ENCODE measurements around the gene ZNF800.

The ZNF800 gene

DNA sequence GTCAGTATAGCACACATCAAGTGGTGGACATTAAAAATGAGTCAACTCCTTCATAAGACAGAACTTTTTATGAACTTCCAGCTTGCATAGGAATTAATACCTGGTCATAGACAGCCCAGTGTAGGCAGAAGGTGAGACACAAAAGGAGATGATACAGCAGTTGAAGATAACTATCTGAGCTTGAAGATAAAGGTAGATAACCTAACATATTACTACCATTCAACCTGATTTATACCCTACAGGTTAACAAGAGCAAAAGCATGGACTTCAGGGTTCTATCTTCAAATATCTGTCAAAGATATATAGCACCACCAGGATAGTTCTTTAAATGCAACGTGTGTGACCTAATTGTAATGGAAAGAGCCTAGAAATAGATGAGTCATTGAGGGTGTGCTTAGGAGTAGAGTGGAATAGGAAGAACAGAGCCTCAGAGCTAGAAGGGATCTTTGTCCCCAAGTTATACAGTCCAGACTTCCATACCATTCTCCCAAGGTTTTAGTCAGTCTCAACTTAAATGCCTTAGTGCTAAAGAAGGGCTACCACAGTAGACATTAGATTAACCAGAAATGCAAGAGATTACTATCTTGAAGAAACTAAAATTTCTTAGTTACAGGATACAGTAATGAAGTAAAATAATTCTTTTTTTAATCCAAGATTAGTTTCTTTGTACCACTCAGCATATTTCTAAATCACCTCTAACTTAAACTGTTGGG lies 9.2 kb downstream of the ZNF800 start:
- TF ChIP-seq, protein P1, sequence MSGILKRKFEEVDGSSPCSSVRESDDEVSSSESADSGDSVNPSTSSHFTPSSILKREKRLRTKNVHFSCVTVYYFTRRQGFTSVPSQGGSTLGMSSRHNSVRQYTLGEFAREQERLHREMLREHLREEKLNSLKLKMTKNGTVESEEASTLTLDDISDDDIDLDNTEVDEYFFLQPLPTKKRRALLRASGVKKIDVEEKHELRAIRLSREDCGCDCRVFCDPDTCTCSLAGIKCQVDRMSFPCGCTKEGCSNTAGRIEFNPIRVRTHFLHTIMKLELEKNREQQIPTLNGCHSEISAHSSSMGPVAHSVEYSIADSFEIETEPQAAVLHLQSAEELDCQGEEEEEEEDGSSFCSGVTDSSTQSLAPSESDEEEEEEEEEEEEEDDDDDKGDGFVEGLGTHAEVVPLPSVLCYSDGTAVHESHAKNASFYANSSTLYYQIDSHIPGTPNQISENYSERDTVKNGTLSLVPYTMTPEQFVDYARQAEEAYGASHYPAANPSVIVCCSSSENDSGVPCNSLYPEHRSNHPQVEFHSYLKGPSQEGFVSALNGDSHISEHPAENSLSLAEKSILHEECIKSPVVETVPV (CRISPR knock-in tag; IDR thresholded peaks at IDR 0.05), result no peak
- TF ChIP-seq ZNF565 (CRISPR knock-in tag; conservative IDR thresholded peaks at IDR 0.05; ENCODE audit: low read depth) (no peak), ISL1 (CRISPR knock-in tag; IDR thresholded peaks at IDR 0.05) (no peak), BACH2 (CRISPR knock-in tag; IDR thresholded peaks at IDR 0.05; ENCODE audit: borderline replicate concordance) (no peak)
- TF ChIP-seq, protein P2, sequence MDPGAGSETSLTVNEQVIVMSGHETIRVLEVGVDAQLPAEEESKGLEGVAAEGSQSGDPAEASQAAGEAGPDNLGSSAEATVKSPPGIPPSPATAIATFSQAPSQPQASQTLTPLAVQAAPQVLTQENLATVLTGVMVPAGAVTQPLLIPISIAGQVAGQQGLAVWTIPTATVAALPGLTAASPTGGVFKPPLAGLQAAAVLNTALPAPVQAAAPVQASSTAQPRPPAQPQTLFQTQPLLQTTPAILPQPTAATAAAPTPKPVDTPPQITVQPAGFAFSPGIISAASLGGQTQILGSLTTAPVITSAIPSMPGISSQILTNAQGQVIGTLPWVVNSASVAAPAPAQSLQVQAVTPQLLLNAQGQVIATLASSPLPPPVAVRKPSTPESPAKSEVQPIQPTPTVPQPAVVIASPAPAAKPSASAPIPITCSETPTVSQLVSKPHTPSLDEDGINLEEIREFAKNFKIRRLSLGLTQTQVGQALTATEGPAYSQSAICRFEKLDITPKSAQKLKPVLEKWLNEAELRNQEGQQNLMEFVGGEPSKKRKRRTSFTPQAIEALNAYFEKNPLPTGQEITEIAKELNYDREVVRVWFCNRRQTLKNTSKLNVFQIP (CRISPR knock-in tag; IDR thresholded peaks at IDR 0.05; ENCODE audit: borderline replicate concordance, low read depth), result no peak
- ATAC-seq, result peak; percentile 52

DNA sequence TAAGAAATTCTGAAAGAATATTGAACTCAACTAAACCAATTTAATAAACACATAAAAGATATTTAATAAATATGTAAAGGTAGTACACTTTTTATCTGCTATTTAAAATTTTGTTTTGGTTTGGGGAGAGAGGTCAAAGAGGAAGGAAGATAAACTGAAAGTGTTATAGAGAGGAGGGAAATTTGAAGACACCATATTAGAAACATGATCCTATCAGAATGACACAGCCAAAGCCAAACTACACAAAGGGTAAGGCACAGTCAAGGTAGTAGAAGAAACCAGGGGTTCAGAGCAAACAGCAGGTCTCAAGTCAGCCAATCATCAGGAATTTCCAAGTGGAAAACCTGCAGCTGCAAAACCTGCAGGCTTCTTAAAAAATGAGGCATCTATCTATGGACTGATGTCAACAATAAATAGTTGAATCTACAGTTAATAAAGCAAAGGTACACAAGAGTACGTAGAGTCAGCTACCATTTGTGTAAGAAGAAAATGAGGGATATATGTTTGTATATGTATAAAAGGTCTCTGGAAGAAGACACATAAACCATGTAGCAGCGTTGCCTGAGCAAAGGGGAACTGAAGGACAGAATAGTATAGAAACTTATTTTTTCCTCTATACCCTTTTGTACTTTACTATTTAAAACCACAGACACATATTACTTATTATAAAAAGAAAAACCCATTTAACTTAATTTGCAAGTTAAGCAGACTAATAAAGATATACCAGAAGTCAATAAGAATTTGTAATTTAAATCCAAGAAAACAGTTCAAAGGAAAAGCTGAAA lies 10.0 kb downstream of the ZNF800 start:
- TF ChIP-seq GLIS3 (CRISPR knock-in tag; IDR thresholded peaks at IDR 0.05) (no peak), ESRRG (CRISPR knock-in tag; IDR thresholded peaks at IDR 0.05) (no peak), ZNF70 (CRISPR knock-in tag; IDR thresholded peaks at IDR 0.05) (no peak), ZNF565 (CRISPR knock-in tag; conservative IDR thresholded peaks at IDR 0.05; ENCODE audit: low read depth) (no peak), ZC3H10 (CRISPR knock-in tag; IDR thresholded peaks at IDR 0.05) (no peak)

DNA sequence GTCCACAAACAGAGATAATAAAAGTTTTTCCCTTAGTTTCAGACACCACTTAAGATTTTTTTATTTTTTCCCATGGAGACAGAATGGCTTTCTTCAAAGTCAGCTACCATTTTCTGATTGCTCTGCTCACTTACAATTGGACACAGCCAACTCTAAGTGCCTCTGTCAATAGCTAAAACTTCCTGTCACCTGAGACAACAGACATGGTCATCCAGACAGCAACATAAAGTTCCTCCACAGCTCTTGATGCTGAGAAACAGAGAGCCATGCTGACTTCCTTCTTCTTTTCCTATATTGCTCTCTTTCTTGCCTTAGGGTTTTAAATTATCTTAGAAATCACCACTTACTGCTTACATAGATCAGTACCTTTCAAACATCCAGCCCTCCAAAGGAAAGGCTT lies 12.0 kb downstream of the ZNF800 start:
- no peak for ATAC-seq
- TF ChIP-seq ESRRG (CRISPR knock-in tag; IDR thresholded peaks at IDR 0.05) (no peak), TCF4 (CRISPR knock-in tag; IDR thresholded peaks at IDR 0.05; ENCODE audit: borderline replicate concordance) (no peak), ZFP30 (CRISPR knock-in tag; IDR thresholded peaks at IDR 0.05) (no peak), ISL1 (CRISPR knock-in tag; IDR thresholded peaks at IDR 0.05) (no peak), ZNF8 (CRISPR knock-in tag; IDR thresholded peaks at IDR 0.05) (no peak), CSDC2 (CRISPR knock-in tag; IDR thresholded peaks at IDR 0.05) (no peak), PPARA (CRISPR knock-in tag; IDR thresholded peaks at IDR 0.05; ENCODE audit: borderline replicate concordance) (no peak), TOX (CRISPR knock-in tag; IDR thresholded peaks at IDR 0.05; ENCODE audit: borderline replicate concordance) (no peak), ZNF70 (CRISPR knock-in tag; IDR thresholded peaks at IDR 0.05) (no peak), SNAI2 (CRISPR knock-in tag; IDR thresholded peaks at IDR 0.05) (no peak), ZNF565 (CRISPR knock-in tag; conservative IDR thresholded peaks at IDR 0.05; ENCODE audit: low read depth) (no peak), ZFP3 (CRISPR knock-in tag; IDR thresholded peaks at IDR 0.05) (no peak), GLIS3 (CRISPR knock-in tag; IDR thresholded peaks at IDR 0.05) (no peak)
- TF ChIP-seq, protein P3, sequence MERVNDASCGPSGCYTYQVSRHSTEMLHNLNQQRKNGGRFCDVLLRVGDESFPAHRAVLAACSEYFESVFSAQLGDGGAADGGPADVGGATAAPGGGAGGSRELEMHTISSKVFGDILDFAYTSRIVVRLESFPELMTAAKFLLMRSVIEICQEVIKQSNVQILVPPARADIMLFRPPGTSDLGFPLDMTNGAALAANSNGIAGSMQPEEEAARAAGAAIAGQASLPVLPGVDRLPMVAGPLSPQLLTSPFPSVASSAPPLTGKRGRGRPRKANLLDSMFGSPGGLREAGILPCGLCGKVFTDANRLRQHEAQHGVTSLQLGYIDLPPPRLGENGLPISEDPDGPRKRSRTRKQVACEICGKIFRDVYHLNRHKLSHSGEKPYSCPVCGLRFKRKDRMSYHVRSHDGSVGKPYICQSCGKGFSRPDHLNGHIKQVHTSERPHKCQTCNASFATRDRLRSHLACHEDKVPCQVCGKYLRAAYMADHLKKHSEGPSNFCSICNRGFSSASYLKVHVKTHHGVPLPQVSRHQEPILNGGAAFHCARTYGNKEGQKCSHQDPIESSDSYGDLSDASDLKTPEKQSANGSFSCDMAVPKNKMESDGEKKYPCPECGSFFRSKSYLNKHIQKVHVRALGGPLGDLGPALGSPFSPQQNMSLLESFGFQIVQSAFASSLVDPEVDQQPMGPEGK (CRISPR knock-in tag; IDR thresholded peaks at IDR 0.05; ENCODE audit: borderline replicate concordance), result no peak
- TF ChIP-seq, protein P1 (CRISPR knock-in tag; IDR thresholded peaks at IDR 0.05), result no peak
- TF ChIP-seq, protein P2 (CRISPR knock-in tag; IDR thresholded peaks at IDR 0.05; ENCODE audit: borderline replicate concordance, low read depth), result no peak
- TF ChIP-seq, protein P4, sequence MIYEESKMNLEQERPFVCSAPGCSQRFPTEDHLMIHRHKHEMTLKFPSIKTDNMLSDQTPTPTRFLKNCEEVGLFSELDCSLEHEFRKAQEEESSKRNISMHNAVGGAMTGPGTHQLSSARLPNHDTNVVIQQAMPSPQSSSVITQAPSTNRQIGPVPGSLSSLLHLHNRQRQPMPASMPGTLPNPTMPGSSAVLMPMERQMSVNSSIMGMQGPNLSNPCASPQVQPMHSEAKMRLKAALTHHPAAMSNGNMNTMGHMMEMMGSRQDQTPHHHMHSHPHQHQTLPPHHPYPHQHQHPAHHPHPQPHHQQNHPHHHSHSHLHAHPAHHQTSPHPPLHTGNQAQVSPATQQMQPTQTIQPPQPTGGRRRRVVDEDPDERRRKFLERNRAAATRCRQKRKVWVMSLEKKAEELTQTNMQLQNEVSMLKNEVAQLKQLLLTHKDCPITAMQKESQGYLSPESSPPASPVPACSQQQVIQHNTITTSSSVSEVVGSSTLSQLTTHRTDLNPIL (CRISPR knock-in tag; IDR thresholded peaks at IDR 0.05; ENCODE audit: low read depth), result no peak
- TF ChIP-seq, protein P5, sequence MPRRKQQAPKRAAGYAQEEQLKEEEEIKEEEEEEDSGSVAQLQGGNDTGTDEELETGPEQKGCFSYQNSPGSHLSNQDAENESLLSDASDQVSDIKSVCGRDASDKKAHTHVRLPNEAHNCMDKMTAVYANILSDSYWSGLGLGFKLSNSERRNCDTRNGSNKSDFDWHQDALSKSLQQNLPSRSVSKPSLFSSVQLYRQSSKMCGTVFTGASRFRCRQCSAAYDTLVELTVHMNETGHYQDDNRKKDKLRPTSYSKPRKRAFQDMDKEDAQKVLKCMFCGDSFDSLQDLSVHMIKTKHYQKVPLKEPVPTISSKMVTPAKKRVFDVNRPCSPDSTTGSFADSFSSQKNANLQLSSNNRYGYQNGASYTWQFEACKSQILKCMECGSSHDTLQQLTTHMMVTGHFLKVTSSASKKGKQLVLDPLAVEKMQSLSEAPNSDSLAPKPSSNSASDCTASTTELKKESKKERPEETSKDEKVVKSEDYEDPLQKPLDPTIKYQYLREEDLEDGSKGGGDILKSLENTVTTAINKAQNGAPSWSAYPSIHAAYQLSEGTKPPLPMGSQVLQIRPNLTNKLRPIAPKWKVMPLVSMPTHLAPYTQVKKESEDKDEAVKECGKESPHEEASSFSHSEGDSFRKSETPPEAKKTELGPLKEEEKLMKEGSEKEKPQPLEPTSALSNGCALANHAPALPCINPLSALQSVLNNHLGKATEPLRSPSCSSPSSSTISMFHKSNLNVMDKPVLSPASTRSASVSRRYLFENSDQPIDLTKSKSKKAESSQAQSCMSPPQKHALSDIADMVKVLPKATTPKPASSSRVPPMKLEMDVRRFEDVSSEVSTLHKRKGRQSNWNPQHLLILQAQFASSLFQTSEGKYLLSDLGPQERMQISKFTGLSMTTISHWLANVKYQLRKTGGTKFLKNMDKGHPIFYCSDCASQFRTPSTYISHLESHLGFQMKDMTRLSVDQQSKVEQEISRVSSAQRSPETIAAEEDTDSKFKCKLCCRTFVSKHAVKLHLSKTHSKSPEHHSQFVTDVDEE (CRISPR knock-in tag; IDR thresholded peaks at IDR 0.05), result no peak

More for the DNA sequence above, 10.0 kb downstream of the ZNF800 start:
- ATAC-seq, result no peak
